Kidney (tissue), 14 donors: ENCODE data around the gene DYNC1I1. TPM values are rescaled to one million over a fixed set of nuclear protein-coding genes. Genes with fewer than 3 reads are reported as not detected.

Source experiments
- DNase-seq, 5 donors: peaks; one replicate each; pipeline ENCODE4 v3.0.0-alpha.2; 2013 to 2020
- FAIRE-seq: peaks from 2 replicates; lab custom pipeline; 2012; peaks lifted over from hg19 to GRCh38; lab: Jason Lieb, UNC
- H3K27ac ChIP-seq, 2 donors: one replicate each; pipeline ENCODE4 v1.7.0; 2013; ENCODE audit warnings: low read depth in 2 of 2, low read length in 2 of 2, inconsistent platforms in 1 of 2
- H3K27me3 ChIP-seq: one replicate; pipeline ENCODE4 v1.7.1; 2013; ENCODE audit warnings: low read length, inconsistent platforms; ENCODE audit not compliant: control insufficient read depth, insufficient read depth
- H3K36me3 ChIP-seq, 3 donors: one replicate each; pipeline versions ENCODE4 v1.7.0 to v1.7.1; 2013; ENCODE audit warnings: low read length in 3 of 3, control low read depth in 1 of 3, inconsistent platforms in 1 of 3; ENCODE audit not compliant: insufficient read depth in 3 of 3, control insufficient read depth in 2 of 3
- H3K4me1 ChIP-seq, 3 donors: one replicate each; pipeline versions ENCODE4 v1.7.0 to v1.7.1; 2013; ENCODE audit warnings: low read length in 3 of 3, inconsistent platforms in 1 of 3, low read depth in 1 of 3; ENCODE audit not compliant: control insufficient read depth in 2 of 3, insufficient read depth in 2 of 3
- H3K4me3 ChIP-seq, 3 donors: one replicate each; pipeline versions ENCODE4 v1.7.0 to v1.8.1; 2013; ENCODE audit warnings: low read length in 3 of 3, control low read depth in 1 of 3, inconsistent platforms in 1 of 3
- H3K9ac ChIP-seq, 3 donors: one replicate each; pipeline versions ENCODE4 v1.7.0 to v1.7.1; 2013; ENCODE audit warnings: low read length in 3 of 3, control low read depth in 1 of 3, inconsistent platforms in 1 of 3
- H3K9me3 ChIP-seq, 3 donors: one replicate each; pipeline versions ENCODE4 v1.7.0 to v1.7.1; 2013; ENCODE audit warnings: low read length in 3 of 3, control low read depth in 1 of 3, inconsistent platforms in 1 of 3; ENCODE audit not compliant: control insufficient read depth in 2 of 3, insufficient read depth in 1 of 3
- CTCF ChIP-seq: IDR thresholded peaks from 3 replicates; pipeline ENCODE4 v1.5.1; 2012; ENCODE audit warnings: mild to moderate bottlenecking, moderate library complexity, borderline replicate concordance; ENCODE audit not compliant: insufficient read depth; ENCODE audit errors: extremely low read depth
- intact Hi-C: fragments of 100-400 bp; cut with DNase I; formaldehyde crosslinking; loops from one replicate; pipeline ENCODE4 v1.11.1; 2022
- polyA plus RNA-seq: library from polyadenylated mRNA; stranded (reverse); fragments of 350-450 nt; fragmentation: Illumina TruSeq; extraction: RNeasy Lipid Tissue Mini Kit (QIAGEN cat#74804); gene quantifications from one replicate; pipeline ENCODE4 v1.2.3, GENCODE V29; 2014; ENCODE audit warnings: low read depth, low replicate concordance; ENCODE audit not compliant: insufficient read depth
- total RNA-seq: library from RNA; stranded (reverse); fragmentation: NEBNext Ultra II Directional; extraction: Animal tissue kit (Norgen Biotek cat#: 25700); gene quantifications from one replicate; pipeline ENCODE4 v1.2.1, GENCODE V29; 2021
- donor health status: control.
- donor health status: control.
- donor health status: control.
- donor health status: control.
- donor health status: control.
- donor health status: DM: yes; HTN: yes; CAD: no.
- donor health status: Normal renal cell carcinoma (clear cell type).

The DYNC1I1 gene
- total and polyA plus RNA-seq, 2 donors from 2014 or later = 2.3 to 2.6 TPM

DNA sequence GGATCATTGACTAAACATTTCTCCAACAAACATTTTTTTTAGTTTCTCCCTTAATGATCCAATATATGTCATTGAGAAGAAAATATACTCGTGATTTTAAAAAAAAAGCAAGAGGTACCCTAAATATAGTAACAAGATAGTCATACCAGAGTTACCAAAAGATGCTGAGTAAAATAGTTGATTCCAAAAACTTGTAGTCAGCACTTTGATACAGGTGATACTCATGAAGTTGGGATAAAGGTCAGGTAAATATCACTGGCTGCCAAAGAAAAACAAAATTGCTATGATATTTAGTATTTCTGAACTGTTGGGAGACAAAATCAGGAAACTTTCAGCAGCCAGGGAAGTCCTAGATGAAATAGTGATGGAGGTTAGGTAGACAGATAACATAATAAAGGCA, 225.3 kb downstream of the DYNC1I1 start:
- Histone ChIP-seq H3K27ac (no peak overlapping the region), H3K4me3 (no peak overlapping the region), H3K9ac (no peak overlapping the region), H3K36me3 (no peaks in the 10 kb centered on the region), H3K27me3 (no peaks in the 10 kb centered on the region), H3K9me3 (no peaks in the 10 kb centered on the region), H3K4me1 (no peaks in the 10 kb centered on the region)
- no peak for DNase-seq
- intact Hi-C loops = no loop called here
- FAIRE-seq = no peak
- no peak for TF ChIP-seq CTCF

DNA sequence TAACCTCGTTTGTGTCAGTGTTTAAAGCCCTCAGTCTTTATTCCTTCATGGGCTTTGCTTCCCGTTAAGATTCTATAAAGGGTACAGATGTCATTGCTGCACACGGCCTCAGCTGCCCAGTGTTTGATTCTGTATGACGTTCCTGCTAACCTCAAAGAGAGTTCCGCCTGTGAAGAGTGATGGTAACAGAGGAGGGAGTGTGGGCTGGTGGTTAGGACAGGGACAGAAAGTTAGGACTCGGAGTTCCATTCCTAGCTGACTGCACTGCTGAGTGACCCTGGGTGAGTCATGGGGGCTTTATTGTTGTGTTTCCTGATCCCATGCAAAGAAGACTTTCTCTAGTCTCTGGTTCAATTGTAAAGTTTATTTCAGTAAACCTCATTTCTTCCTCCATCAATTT, 227.1 kb downstream of the DYNC1I1 start:
- Histone ChIP-seq H3K9ac (no peak overlapping the region), H3K9me3 (no peaks in the 10 kb centered on the region), H3K4me3 (no peak overlapping the region), H3K36me3 (no peaks in the 10 kb centered on the region), H3K4me1 (no peaks in the 10 kb centered on the region), H3K27ac (no peak overlapping the region), H3K27me3 (no peaks in the 10 kb centered on the region)
- intact Hi-C loops = no loop called here
- TF ChIP-seq CTCF = no peak
- FAIRE-seq (no peak), DNase-seq (no peak)

- Histone ChIP-seq H3K27ac (no peak overlapping the region), H3K9me3 (no peaks in the 10 kb centered on the region), H3K36me3 (no peaks in the 10 kb centered on the region), H3K9ac (no peak overlapping the region), H3K4me1 (no peaks in the 10 kb centered on the region), H3K4me3 (no peak overlapping the region), H3K27me3 (no peaks in the 10 kb centered on the region)
- intact Hi-C loops = no loop called here
- peak in 1 of 5 donors; percentile 36 for DNase-seq
- no peak for TF ChIP-seq CTCF
- FAIRE-seq = no peak
Measured at GRCh38 chr7:96004578-96004977, 232.2 kb downstream of the DYNC1I1 start.

DNA sequence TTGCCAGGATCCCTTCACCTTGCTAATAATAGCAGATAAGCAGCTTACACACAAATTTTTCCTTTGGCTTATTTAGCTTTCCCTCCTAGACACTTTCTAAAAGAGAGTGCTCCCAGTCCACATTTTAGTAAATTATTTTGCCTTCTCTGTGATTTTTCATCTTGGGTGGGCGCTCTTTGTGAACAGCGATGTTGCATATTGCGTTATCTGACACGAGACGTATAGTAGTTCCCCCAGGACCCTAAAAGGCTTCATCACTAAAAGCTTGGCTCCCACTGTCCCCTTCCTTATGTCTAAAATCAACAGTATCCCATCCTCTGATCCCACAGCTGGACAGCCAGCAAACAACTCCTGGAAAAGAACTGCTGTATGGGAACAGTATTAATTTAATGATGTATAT, 232.9 kb downstream of the DYNC1I1 start:
- H3K9me3 ChIP-seq = no peaks in the 10 kb centered on the region
- no peak for TF ChIP-seq CTCF
- H3K4me3 ChIP-seq = no peak overlapping the region
- H3K36me3 ChIP-seq = no peaks in the 10 kb centered on the region
- H3K27me3 ChIP-seq = no peaks in the 10 kb centered on the region
- intact Hi-C loops = no loop called here
- no peak overlapping the region for H3K27ac ChIP-seq
- no peak overlapping the region for H3K9ac ChIP-seq
- FAIRE-seq (no peak), DNase-seq (no peak)
- no peaks in the 10 kb centered on the region for H3K4me1 ChIP-seq
